ENCODE measurements around the gene ABCB4.
A peak's percentile ranks its signal among the peaks of the same experiment; 100 is the strongest.

Gene ABCB4

GRCh38 chr7:87416682-87417587 lies 58.5 kb downstream of the ABCB4 start:
- peak; percentile 56 to 65 for DNase-seq

GRCh38 chr7:87414794-87415188 lies 60.7 kb downstream of the ABCB4 start:
- no peak for DNase-seq

GRCh38 chr7:87413951-87414793 lies 61.3 kb downstream of the ABCB4 start:
- no peak for DNase-seq

GRCh38 chr7:87413029-87413428 lies 62.5 kb downstream of the ABCB4 start:
- DNase-seq = no peak

- no peak for DNase-seq
Measured at GRCh38 chr7:87411186-87411585, 64.3 kb downstream of the ABCB4 start.

- no peak for DNase-seq
Measured at GRCh38 chr7:87404674-87405073, 70.8 kb downstream of the ABCB4 start.

GRCh38 chr7:87398446-87398845 lies 77.0 kb downstream of the ABCB4 start:
- no peak for DNase-seq

- no peak for DNase-seq
Measured at GRCh38 chr7:87395442-87396020, 79.9 kb downstream of the ABCB4 start.

GRCh38 chr7:87391020-87391701 lies 84.3 kb downstream of the ABCB4 start:
- no peak for DNase-seq

GRCh38 chr7:87380905-87381304 lies 94.6 kb downstream of the ABCB4 start:
- DNase-seq = no peak

GRCh38 chr7:87375662-87376435 lies 99.6 kb downstream of the ABCB4 start:
- DNase-seq = no peak

GRCh38 chr7:87370660-87371180 lies 104.8 kb downstream of the ABCB4 start:
- DNase-seq = no peak

- DNase-seq = no peak
Measured at GRCh38 chr7:87369216-87369615, 106.3 kb downstream of the ABCB4 start.

GRCh38 chr7:87364246-87364645 lies 111.2 kb downstream of the ABCB4 start:
- DNase-seq = no peak

- no peak for DNase-seq
Measured at GRCh38 chr7:87363342-87363741, 112.1 kb downstream of the ABCB4 start.

- DNase-seq = no peak
Measured at GRCh38 chr7:87361320-87361719, 114.2 kb downstream of the ABCB4 start.

- no peak for DNase-seq
Measured at GRCh38 chr7:87359366-87359765, 116.1 kb downstream of the ABCB4 start.

- DNase-seq = no peak
Measured at GRCh38 chr7:87356448-87356847, 119.0 kb downstream of the ABCB4 start.

- DNase-seq = no peak
Measured at GRCh38 chr7:87354749-87355148, 120.7 kb downstream of the ABCB4 start.
